HL-60/S4 (cell line): Measurements from ENCODE around the gene ZNF146.
"Not testable (repeated sequence)": the region's sequence is repeated elsewhere in the genome, so short reads cannot be mapped to it uniquely, and the experiment has no call there.

Experiments
- in situ Hi-C: fragments of 300-500 bp; cut with MboI; formaldehyde crosslinking; loops from 2 replicates; pipeline ENCODE4 v1.14.3; 2022; ENCODE audit warnings: low sequenced_read_pairs

Gene ZNF146

DNA sequence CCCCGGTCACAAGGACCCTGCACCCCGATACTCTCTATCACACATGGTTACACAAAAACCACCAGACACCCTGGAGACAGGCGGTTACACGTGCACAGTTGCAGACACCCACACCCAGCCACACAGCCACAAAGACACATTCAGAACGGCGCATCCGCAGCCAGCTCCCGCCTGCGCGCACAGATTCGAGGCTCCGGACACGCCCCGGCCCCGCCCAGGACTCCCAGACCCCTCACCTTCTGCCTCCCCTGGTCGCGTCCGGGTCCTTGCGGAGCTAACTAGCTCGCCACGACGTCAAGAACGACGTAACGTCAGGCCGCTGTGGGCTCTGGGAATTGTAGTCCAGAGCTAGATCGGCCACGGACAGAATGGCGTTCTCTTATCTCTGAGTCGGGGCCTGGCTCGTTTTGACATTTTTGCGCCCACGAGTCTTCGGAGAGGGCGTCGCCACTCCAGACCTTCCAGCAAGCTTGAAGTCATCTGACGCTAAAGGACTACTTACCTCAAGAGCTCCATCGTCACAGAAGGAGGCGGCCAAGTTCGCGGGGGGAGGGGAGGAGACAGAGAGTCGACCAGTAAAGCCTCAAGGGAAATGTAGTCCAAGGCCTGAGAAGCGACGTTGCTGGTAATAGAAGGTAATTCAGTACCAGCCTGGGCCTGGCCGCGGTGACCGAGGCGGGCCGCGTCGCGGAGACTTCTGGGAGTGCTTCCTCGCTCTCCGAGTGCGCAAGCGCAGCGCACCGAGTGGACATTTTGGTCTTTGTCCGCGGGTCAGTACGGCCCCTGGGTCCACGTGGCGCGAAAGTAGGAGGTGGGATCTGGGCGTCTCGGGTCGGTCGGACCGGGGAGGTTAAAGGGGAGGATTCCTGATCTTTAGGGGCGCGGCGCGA, at the start of gene ZNF146, which contains the start of gene ZNF565:
Gene ZNF146 (plus strand): TSS at position 721 of the 890 bp plus-strand sequence. CDS start 21,335 bp downstream, outside the sequence.
Gene ZNF565 (minus strand): TSS at position 280 of the 890 bp plus-strand sequence. CDS start 12,680 bp downstream, outside the sequence.
- in situ Hi-C loops = no loop called here

- in situ Hi-C loops = no loop called here
These were observed 45.7 kb upstream of the ZNF146 start for GRCh38 chr19:36169084-36169760.

- in situ Hi-C loops = loop anchor here (5.0 kb wide), 1 partner anchor 46 kb away; no protein-coding TSS in a partner anchor
These were observed 42.1 kb upstream of the ZNF146 start for GRCh38 chr19:36172852-36173251.

- in situ Hi-C loops = loop anchor here (5.0 kb wide), 1 partner anchor 47 kb away; no protein-coding TSS in a partner anchor
These were observed 41.1 kb upstream of the ZNF146 start for GRCh38 chr19:36173846-36174245.

GRCh38 chr19:36179077-36179476, 35.8 kb upstream of the ZNF146 start:
- in situ Hi-C loops = not testable (repeated sequence)

DNA sequence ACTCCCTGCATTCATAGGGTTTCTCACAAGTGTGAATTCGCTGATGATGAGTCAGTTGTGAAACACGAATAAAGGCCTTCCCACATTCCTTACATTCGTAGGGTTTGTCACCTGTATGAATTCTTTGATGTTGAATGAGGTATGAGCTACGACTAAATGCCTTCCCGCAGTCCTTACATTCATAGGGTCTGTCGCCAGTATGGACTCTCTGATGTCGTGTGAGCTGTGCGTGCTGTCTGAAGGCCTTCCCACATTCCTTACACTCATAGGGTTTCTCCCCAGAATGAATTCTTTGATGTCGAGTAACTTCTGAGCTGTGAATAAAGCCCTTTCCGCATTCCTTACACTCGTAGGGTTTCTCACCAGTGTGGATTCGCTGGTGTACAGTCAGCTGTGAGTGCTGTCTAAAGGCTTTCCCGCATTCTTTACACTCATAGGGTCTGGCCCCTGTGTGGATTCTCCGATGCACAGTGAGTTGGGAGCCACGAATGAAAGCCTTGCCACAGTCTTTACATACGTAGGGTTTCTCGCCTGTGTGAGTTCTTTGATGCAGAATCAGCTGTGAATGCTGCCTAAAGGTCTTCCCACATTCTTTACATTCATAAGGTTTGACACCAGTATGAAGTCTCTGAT, 32.2 kb upstream of the ZNF146 start:
- in situ Hi-C loops = no loop called here

DNA sequence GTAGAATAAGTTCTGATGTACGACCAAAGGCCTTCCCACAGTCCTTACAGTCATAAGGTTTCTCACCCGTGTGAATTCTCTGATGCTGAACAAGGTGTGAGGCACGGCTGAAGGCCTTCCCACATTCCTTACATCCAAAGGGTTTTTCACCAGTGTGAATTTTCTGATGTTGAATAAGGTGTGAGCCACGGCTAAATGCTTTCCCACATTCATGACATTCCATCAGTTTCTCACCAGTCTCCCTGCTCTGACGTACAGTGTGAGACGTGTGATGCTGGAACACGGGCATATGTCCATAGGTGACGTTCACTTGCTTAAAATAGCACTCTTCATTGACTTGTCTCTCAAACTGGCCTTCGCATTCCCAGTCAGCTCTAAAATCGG, 31.7 kb upstream of the ZNF146 start:
- in situ Hi-C loops = no loop called here

- in situ Hi-C loops = not testable (repeated sequence)
These were observed 28.2 kb upstream of the ZNF146 start for GRCh38 chr19:36186722-36187121.

GRCh38 chr19:36196249-36196648, 18.7 kb upstream of the ZNF146 start:
- in situ Hi-C loops = no loop called here

DNA sequence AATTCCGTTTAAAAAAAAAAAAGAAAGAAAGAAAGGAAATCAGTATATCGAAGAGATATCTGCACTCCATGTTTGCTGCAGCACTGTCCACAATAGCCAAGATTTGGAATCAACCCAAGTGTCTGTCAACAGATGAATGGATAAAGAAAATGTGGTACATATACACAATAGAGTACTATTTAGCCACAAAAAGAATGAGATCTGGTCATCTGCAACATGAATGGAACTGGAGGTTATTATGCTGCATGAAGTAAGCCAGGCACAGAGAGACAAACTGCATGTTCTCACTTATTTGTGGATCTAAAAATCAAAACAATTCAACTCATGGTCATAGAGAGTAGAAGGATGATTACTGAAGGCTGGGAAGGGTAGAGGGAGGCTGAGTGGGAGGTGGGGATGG, 16.8 kb upstream of the ZNF146 start:
- in situ Hi-C loops = no loop called here

DNA sequence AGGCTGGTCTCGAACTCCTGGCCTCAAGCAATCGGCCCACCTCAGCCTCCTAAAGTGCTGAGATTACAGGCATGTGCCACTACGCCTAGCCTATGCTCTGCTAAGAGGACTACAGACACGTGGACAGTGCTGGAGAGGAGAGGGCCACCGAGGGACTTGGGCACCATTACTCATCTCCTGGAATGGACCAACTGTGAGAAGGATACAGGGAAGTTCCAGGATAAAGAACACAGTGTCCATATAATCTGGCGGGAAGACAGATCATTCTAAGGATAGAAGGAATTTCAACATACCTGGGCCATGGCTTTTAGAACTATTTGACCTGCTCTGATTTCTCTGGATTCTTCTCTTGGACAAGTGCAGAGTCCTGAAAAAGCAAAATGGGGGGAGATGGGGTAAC, 13.2 kb upstream of the ZNF146 start:
- in situ Hi-C loops = no loop called here

- in situ Hi-C loops = no loop called here
These were observed 11.6 kb upstream of the ZNF146 start for GRCh38 chr19:36203293-36203692.

DNA sequence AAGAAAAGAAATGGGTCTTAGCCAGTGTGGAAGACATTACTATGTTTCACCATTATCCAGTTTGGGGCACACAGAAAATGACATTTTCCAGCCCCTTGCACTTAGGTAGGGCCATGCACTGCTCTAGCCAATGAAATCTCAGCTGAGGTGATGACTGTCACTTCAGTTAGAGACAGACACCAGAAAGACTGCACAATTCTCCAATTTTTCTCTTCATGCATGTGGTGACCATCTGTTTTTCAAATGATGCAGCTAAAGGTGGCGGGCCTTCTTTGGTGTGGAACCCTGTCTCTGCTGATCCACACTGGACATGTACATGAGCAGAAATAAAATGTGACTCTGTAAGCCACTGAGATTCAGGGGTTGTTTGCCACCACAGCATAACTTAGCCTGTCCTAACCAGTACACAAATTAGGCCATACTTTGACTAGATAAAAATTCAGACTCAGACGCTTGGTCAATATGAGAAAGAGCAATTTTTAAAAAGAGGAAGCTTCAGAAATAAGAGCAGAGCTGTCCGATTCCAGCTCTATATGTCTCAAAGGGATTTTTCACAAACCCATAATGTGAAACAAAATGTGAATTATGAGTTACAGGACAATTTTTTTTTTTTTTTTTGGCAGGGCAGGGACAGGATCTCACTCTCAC, 7.2 kb upstream of the ZNF146 start:
- in situ Hi-C loops = no loop called here

- in situ Hi-C loops = no loop called here
These were observed 5.5 kb upstream of the ZNF146 start for GRCh38 chr19:36209372-36209771.

- in situ Hi-C loops = no loop called here
These were observed 4.4 kb upstream of the ZNF146 start for GRCh38 chr19:36210497-36210896.

GRCh38 chr19:36212895-36213294, 2.0 kb upstream of the ZNF146 start:
- in situ Hi-C loops = no loop called here

DNA sequence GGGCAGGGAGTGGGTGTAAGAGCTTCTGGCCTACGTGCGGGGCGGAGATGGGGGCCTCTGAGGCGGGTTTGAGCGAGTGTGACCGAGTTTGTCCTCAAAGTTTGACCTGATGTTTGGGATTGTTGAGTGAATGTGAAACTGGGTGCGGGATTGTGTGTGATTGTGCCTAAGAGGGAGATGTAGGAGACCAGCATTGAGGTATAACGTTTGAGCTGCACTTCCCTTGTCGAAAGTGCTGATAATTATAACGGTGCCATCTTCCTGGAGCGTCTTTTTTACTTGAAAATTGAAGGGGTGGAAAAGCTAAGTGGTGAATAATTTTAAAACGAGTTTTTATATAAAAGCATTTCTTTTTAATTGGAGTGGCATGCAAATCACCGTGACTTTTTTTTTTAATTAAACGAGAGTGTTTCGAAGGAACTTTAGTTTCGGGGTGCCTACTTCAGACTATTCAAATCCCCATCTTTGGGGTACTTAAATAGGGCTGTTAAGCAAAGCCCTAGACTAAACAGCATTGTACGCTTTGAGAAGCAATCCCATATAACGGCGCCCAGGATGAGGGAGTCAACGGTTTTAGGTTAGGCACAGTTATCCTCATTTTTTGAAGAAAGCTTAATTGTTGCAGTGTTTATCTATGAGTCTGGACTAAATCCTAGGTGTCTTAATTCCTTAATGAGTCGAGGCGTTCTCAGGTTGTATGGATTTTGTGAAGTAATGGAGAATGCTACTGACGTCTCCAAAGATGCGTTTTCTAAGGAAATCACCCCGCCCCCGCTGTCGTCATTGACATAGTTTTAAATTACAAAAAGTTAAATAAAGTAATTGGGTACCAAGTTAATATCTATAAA, 594 bp downstream of the ZNF146 start:
- in situ Hi-C loops = no loop called here

- in situ Hi-C loops = no loop called here
These were observed 6.6 kb downstream of the ZNF146 start for GRCh38 chr19:36221474-36221873.

- in situ Hi-C loops = no loop called here
These were observed 7.6 kb downstream of the ZNF146 start for GRCh38 chr19:36222503-36222902.
